Measurements from ENCODE around the gene OMG.
"Not testable (repeated sequence)": the region's sequence is repeated elsewhere in the genome, so short reads cannot be mapped to it uniquely, and the experiment has no call there.

Gene OMG

DNA sequence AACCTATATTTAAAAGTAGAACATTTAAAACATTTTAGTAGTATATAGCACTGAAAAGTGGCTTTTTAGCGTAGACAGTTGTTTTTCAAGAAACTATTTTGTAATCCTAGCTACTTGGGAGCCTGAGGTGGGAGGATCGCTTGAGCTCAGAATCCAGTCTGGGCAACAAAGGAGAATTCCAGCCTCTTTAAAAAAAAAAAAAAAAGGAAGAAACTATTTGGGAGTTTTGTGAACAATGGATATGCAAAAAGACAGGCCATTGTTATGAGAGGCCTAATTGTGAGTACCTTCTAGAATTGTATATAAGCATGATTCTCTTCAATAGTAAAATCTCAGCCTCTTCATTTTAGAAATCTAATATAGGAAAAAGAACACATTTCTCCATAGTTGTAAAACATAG, 17.6 kb downstream of the OMG start:
- no peaks in the 10 kb centered on the region for H3K9me3 ChIP-seq (ENCODE audit: low read length)
- H3K4me3 ChIP-seq (ENCODE audit: low read depth in 1 of 2, low read length in 2 of 2) = no peak overlapping the region
- no peak overlapping the region for H3K9ac ChIP-seq (ENCODE audit: low read length)
- H3K27me3 ChIP-seq (ENCODE audit: control insufficient read depth in 1 of 2, insufficient read depth in 2 of 2, low read length in 2 of 2) = no peaks in the 10 kb centered on the region
- H3K27ac ChIP-seq (ENCODE audit: low read depth, low read length) = no peak overlapping the region
- peaks cover 13% of the 10 kb centered on the region for H3K36me3 ChIP-seq (ENCODE audit: insufficient read depth, low read length)
- peaks cover under 1% of the 10 kb centered on the region for H3K4me1 ChIP-seq (ENCODE audit: insufficient read depth, low read length)

DNA sequence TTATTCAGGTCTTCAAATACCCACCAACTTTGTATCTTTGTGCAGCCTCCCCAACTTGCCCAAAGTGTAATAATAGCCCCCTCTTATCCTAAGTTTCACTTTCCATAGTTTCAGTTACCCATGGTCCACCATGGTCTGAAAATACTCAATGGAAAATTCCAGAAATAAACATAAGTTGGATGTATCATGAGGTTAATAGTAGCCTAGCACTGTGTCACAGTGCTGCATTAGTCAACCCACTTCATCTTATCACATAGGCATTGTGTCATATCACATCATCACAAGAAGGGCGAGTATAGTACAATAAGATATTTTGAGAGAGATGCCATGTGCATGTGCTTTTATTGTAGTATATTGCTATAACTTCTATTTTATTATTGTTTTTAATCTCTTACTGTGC, 21.9 kb downstream of the OMG start:
- H3K27me3 ChIP-seq (ENCODE audit: control insufficient read depth in 1 of 2, insufficient read depth in 2 of 2, low read length in 2 of 2) = no peaks in the 10 kb centered on the region
- H3K36me3 ChIP-seq (ENCODE audit: insufficient read depth, low read length) = peaks cover 10% of the 10 kb centered on the region
- H3K9me3 ChIP-seq (ENCODE audit: low read length) = no peaks in the 10 kb centered on the region
- no peak overlapping the region for H3K27ac ChIP-seq (ENCODE audit: low read depth, low read length)
- H3K4me1 ChIP-seq (ENCODE audit: insufficient read depth, low read length) = peaks cover 15% of the 10 kb centered on the region
- H3K4me3 ChIP-seq (ENCODE audit: low read depth in 1 of 2, low read length in 2 of 2) = no peak overlapping the region
- no peak overlapping the region for H3K9ac ChIP-seq (ENCODE audit: low read length)

DNA sequence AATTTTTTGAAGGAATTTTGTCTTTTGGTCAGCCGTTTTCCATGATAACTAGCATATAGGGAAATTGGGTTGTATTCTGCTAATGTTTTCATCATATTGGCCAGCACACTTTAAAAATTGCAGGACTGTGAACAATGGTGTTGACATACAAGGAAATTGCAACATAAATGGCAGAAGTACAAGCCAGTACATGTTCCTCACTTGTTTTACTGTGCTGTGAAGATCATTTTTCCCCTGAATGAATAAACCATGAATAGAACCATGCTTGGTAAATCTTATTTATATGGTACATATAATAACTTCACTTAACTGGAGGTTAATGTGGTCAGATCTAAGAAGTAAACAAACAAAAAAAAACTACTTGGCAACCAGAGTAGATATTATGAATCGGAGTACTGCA, 22.8 kb downstream of the OMG start:
- Histone ChIP-seq H3K27me3 (ENCODE audit: control insufficient read depth in 1 of 2, insufficient read depth in 2 of 2, low read length in 2 of 2) (no peaks in the 10 kb centered on the region), H3K9me3 (ENCODE audit: low read length) (no peaks in the 10 kb centered on the region), H3K27ac (ENCODE audit: low read depth, low read length) (no peak overlapping the region), H3K4me1 (ENCODE audit: insufficient read depth, low read length) (peaks cover 22% of the 10 kb centered on the region), H3K9ac (ENCODE audit: low read length) (no peak overlapping the region), H3K36me3 (ENCODE audit: insufficient read depth, low read length) (peaks cover 10% of the 10 kb centered on the region), H3K4me3 (ENCODE audit: low read depth in 1 of 2, low read length in 2 of 2) (no peak overlapping the region)

GRCh38 chr17:31273516-31273915, 23.5 kb downstream of the OMG start:
- Histone ChIP-seq H3K27ac (ENCODE audit: low read depth, low read length) (no peak overlapping the region), H3K27me3 (ENCODE audit: control insufficient read depth in 1 of 2, insufficient read depth in 2 of 2, low read length in 2 of 2) (no peaks in the 10 kb centered on the region), H3K4me1 (ENCODE audit: insufficient read depth, low read length) (peaks cover 25% of the 10 kb centered on the region), H3K9ac (ENCODE audit: low read length) (no peak overlapping the region), H3K36me3 (ENCODE audit: insufficient read depth, low read length) (peaks cover 10% of the 10 kb centered on the region), H3K4me3 (ENCODE audit: low read depth in 1 of 2, low read length in 2 of 2) (no peak overlapping the region), H3K9me3 (ENCODE audit: low read length) (no peaks in the 10 kb centered on the region)

- H3K4me1 ChIP-seq (ENCODE audit: insufficient read depth, low read length) = peaks cover 25% of the 10 kb centered on the region
- H3K9ac ChIP-seq (ENCODE audit: low read length) = no peak overlapping the region
- no peaks in the 10 kb centered on the region for H3K27me3 ChIP-seq (ENCODE audit: control insufficient read depth in 1 of 2, insufficient read depth in 2 of 2, low read length in 2 of 2)
- H3K4me3 ChIP-seq (ENCODE audit: low read depth in 1 of 2, low read length in 2 of 2) = no peak overlapping the region
- H3K27ac ChIP-seq (ENCODE audit: low read depth, low read length) = no peak overlapping the region
- peaks cover 8% of the 10 kb centered on the region for H3K36me3 ChIP-seq (ENCODE audit: insufficient read depth, low read length)
- no peaks in the 10 kb centered on the region for H3K9me3 ChIP-seq (ENCODE audit: low read length)
These were observed 24.2 kb downstream of the OMG start for GRCh38 chr17:31272803-31273202.

DNA sequence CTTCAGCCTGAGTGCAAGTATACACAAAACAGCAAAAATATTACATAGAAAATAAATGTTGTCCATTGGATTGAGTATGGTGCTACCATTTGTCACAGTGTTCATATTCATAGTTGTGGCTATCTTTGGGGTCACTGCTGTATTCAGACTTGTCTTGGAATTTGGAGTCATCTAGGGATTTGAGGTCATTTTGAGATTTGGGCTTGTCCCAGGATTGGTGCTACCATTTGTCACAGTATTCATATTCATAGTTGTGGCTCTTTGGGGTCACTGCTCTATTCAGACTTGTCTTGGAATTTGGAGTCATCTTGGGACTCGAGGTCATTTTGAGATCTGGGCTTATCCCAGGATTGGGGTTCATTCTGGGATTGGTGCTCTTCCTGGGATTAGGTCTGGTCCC, 24.8 kb downstream of the OMG start:
- no peaks in the 10 kb centered on the region for H3K27me3 ChIP-seq (ENCODE audit: control insufficient read depth in 1 of 2, insufficient read depth in 2 of 2, low read length in 2 of 2)
- no peak overlapping the region for H3K4me3 ChIP-seq (ENCODE audit: low read depth in 1 of 2, low read length in 2 of 2)
- H3K36me3 ChIP-seq (ENCODE audit: insufficient read depth, low read length) = peaks cover 2% of the 10 kb centered on the region
- no peaks in the 10 kb centered on the region for H3K9me3 ChIP-seq (ENCODE audit: low read length)
- H3K27ac ChIP-seq (ENCODE audit: low read depth, low read length) = no peak overlapping the region
- peaks cover 25% of the 10 kb centered on the region for H3K4me1 ChIP-seq (ENCODE audit: insufficient read depth, low read length)
- no peak overlapping the region for H3K9ac ChIP-seq (ENCODE audit: low read length)

DNA sequence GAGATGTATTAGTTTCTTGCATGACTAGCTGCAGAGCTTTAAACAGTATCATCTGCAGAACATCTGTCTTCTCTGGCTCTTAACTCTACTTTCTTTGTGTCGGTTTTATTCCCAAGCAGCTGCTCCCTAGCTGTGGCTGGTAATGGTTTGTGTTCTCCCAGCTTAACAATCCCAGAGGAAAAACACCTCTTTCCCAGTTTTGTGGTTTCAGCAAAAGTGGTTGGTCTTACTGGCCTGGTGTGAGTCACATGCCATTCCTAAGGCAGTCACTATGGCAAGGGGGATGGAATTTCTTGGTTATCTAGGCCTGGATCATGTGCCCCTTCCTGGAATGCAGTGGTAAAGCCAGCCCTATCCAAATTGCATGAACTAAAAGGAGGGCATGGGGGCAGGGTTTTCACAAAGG, 27.5 kb downstream of the OMG start:
- H3K9me3 ChIP-seq (ENCODE audit: low read length) = no peaks in the 10 kb centered on the region
- no peak overlapping the region for H3K27ac ChIP-seq (ENCODE audit: low read depth, low read length)
- H3K9ac ChIP-seq (ENCODE audit: low read length) = no peak overlapping the region
- peaks cover 4% of the 10 kb centered on the region for H3K36me3 ChIP-seq (ENCODE audit: insufficient read depth, low read length)
- no peak overlapping the region for H3K4me3 ChIP-seq (ENCODE audit: low read depth in 1 of 2, low read length in 2 of 2)
- H3K4me1 ChIP-seq (ENCODE audit: insufficient read depth, low read length) = peaks cover 25% of the 10 kb centered on the region
- no peaks in the 10 kb centered on the region for H3K27me3 ChIP-seq (ENCODE audit: control insufficient read depth in 1 of 2, insufficient read depth in 2 of 2, low read length in 2 of 2)

GRCh38 chr17:31269036-31269577, 27.9 kb downstream of the OMG start:
- peaks cover 21% of the 10 kb centered on the region for H3K4me1 ChIP-seq (ENCODE audit: insufficient read depth, low read length)
- H3K27ac ChIP-seq (ENCODE audit: low read depth, low read length) = no peak overlapping the region
- H3K36me3 ChIP-seq (ENCODE audit: insufficient read depth, low read length) = peaks cover 4% of the 10 kb centered on the region
- no peaks in the 10 kb centered on the region for H3K27me3 ChIP-seq (ENCODE audit: control insufficient read depth in 1 of 2, insufficient read depth in 2 of 2, low read length in 2 of 2)
- H3K4me3 ChIP-seq (ENCODE audit: low read depth in 1 of 2, low read length in 2 of 2) = no peak overlapping the region
- no peak overlapping the region for H3K9ac ChIP-seq (ENCODE audit: low read length)
- no peaks in the 10 kb centered on the region for H3K9me3 ChIP-seq (ENCODE audit: low read length)

DNA sequence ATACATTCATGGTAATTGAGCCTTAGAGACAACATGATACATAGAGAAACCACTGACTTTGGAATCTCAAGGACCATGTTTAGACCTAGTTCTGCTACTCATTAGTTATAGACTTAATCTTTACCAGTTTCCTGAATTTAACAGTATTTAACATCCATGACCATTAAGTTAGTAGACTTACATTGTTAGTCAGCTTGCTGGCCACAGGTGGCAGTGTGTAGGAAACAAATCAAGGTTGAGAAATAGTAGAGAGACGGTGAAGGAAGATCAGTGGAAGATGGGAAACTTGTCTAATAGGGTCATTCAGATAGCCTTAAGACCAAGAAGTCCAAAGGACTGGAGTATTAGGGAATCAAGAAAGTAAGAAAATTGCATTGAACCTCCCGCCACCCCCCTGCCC, 31.0 kb downstream of the OMG start:
- Histone ChIP-seq H3K36me3 (ENCODE audit: insufficient read depth, low read length) (peaks cover 4% of the 10 kb centered on the region), H3K9me3 (ENCODE audit: low read length) (no peaks in the 10 kb centered on the region), H3K27ac (ENCODE audit: low read depth, low read length) (no peak overlapping the region), H3K9ac (ENCODE audit: low read length) (no peak overlapping the region), H3K4me3 (ENCODE audit: low read depth in 1 of 2, low read length in 2 of 2) (no peak overlapping the region), H3K27me3 (ENCODE audit: control insufficient read depth in 1 of 2, insufficient read depth in 2 of 2, low read length in 2 of 2) (no peaks in the 10 kb centered on the region), H3K4me1 (ENCODE audit: insufficient read depth, low read length) (peaks cover 9% of the 10 kb centered on the region)

- not testable (repeated sequence) for H3K27ac ChIP-seq (ENCODE audit: low read depth, low read length); H3K9me3 ChIP-seq (ENCODE audit: low read length); H3K27me3 ChIP-seq (ENCODE audit: control insufficient read depth in 1 of 2, insufficient read depth in 2 of 2, low read length in 2 of 2); H3K4me1 ChIP-seq (ENCODE audit: insufficient read depth, low read length); H3K9ac ChIP-seq (ENCODE audit: low read length); H3K4me3 ChIP-seq (ENCODE audit: low read depth in 1 of 2, low read length in 2 of 2)
- H3K36me3 ChIP-seq (ENCODE audit: insufficient read depth, low read length) = peaks cover 11% of the 10 kb centered on the region
These were observed 34.1 kb downstream of the OMG start for GRCh38 chr17:31262923-31263322.

GRCh38 chr17:31261601-31262000, 35.4 kb downstream of the OMG start:
- H3K4me3 ChIP-seq (ENCODE audit: low read depth in 1 of 2, low read length in 2 of 2) = no peak overlapping the region
- no peaks in the 10 kb centered on the region for H3K27me3 ChIP-seq (ENCODE audit: control insufficient read depth in 1 of 2, insufficient read depth in 2 of 2, low read length in 2 of 2)
- H3K9ac ChIP-seq (ENCODE audit: low read length) = no peak overlapping the region
- no peaks in the 10 kb centered on the region for H3K4me1 ChIP-seq (ENCODE audit: insufficient read depth, low read length)
- peaks cover 11% of the 10 kb centered on the region for H3K36me3 ChIP-seq (ENCODE audit: insufficient read depth, low read length)
- no peaks in the 10 kb centered on the region for H3K9me3 ChIP-seq (ENCODE audit: low read length)
- H3K27ac ChIP-seq (ENCODE audit: low read depth, low read length) = no peak overlapping the region

- H3K27me3 ChIP-seq (ENCODE audit: control insufficient read depth in 1 of 2, insufficient read depth in 2 of 2, low read length in 2 of 2) = no peaks in the 10 kb centered on the region
- no peak overlapping the region for H3K9ac ChIP-seq (ENCODE audit: low read length)
- H3K27ac ChIP-seq (ENCODE audit: low read depth, low read length) = no peak overlapping the region
- no peaks in the 10 kb centered on the region for H3K4me1 ChIP-seq (ENCODE audit: insufficient read depth, low read length)
- no peak overlapping the region for H3K4me3 ChIP-seq (ENCODE audit: low read depth in 1 of 2, low read length in 2 of 2)
- H3K36me3 ChIP-seq (ENCODE audit: insufficient read depth, low read length) = peaks cover 9% of the 10 kb centered on the region
- H3K9me3 ChIP-seq (ENCODE audit: low read length) = no peaks in the 10 kb centered on the region
These were observed 36.9 kb downstream of the OMG start for GRCh38 chr17:31260151-31260550.
